ENCODE results near the gene SRGAP3. TPM values are rescaled to one million over a fixed set of nuclear protein-coding genes. Genes with fewer than 3 reads are reported as not detected.
"Not testable (repeated sequence)": the region's sequence is repeated elsewhere in the genome, so short reads cannot be mapped to it uniquely, and the experiment has no call there.

Gene SRGAP3
- total RNA-seq, 1 donor from 2014 or later = 3.9 TPM

DNA sequence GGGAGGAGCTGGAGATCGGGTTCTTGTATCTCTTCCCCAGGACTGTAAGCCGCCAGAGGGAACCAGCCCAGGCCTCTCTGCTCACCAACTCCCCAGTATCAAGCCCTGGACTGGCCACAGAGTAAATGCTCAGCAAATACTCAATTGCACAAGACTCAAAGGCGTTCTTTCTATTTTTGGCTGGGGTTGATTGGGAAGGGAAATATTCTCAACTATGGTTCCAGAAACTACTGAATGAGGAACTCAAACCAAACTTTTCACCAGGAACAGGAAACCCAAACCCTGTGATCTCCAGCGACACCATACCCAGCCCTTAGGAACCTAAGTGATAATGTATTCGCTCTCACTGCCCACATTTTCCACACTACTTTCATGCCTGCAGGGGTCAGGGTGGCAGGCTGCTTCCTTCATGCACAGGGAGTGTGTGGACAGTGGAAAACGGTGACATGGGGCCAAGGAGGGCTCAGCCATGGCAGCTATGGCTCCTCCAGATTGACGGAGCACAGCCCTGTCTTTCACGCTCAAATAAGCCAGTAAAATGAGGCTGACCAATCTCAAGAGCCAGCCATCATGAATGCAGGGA lies 161.5 kb downstream of the SRGAP3 start:
- H3K4me2 ChIP-seq (ENCODE audit: low read length) = no peak overlapping the region
- Mint-ChIP-seq H3K4me1 (ENCODE audit: low read depth, unreplicated experiment) (no peaks in the 10 kb centered on the region), H3K27me3 (ENCODE audit: low read depth, unreplicated experiment) (peaks cover 21% of the 10 kb centered on the region), H3K4me3 (ENCODE audit: unreplicated experiment) (no peak overlapping the region), H3K9me3 (ENCODE audit: unreplicated experiment) (peaks cover 1% of the 10 kb centered on the region), H3K36me3 (ENCODE audit: low read depth, unreplicated experiment) (no peaks in the 10 kb centered on the region), H3K27ac (ENCODE audit: unreplicated experiment) (no peak overlapping the region)
- no peak overlapping the region for H3K9ac ChIP-seq (ENCODE audit: low read length)
- no peak overlapping the region for H3K4me3 ChIP-seq (ENCODE audit: insufficient read depth, low read depth, low read length)
- peaks cover 6% of the 10 kb centered on the region for H3K4me1 ChIP-seq (ENCODE audit: insufficient read depth, low read length)
- no peaks in the 10 kb centered on the region for H3K36me3 ChIP-seq (ENCODE audit: insufficient read depth, low read length)
- FAIRE-seq = no peak
- no peak overlapping the region for H3K27ac ChIP-seq (ENCODE audit: low read depth, low read length)
- H3K27me3 ChIP-seq (ENCODE audit: insufficient read depth, low read length) = peaks cover 8% of the 10 kb centered on the region
- DNase-seq (ENCODE audit: low read depth) = no peak
- TF ChIP-seq, protein P1, sequence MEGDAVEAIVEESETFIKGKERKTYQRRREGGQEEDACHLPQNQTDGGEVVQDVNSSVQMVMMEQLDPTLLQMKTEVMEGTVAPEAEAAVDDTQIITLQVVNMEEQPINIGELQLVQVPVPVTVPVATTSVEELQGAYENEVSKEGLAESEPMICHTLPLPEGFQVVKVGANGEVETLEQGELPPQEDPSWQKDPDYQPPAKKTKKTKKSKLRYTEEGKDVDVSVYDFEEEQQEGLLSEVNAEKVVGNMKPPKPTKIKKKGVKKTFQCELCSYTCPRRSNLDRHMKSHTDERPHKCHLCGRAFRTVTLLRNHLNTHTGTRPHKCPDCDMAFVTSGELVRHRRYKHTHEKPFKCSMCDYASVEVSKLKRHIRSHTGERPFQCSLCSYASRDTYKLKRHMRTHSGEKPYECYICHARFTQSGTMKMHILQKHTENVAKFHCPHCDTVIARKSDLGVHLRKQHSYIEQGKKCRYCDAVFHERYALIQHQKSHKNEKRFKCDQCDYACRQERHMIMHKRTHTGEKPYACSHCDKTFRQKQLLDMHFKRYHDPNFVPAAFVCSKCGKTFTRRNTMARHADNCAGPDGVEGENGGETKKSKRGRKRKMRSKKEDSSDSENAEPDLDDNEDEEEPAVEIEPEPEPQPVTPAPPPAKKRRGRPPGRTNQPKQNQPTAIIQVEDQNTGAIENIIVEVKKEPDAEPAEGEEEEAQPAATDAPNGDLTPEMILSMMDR (IDR thresholded peaks at IDR 0.05; ENCODE audit: insufficient read depth, low read depth, low read length) = no peak
- TF ChIP-seq EZH2 (IDR thresholded peaks at IDR 0.05; ENCODE audit: insufficient read depth, low read length) = no peak
- no peaks in the 10 kb centered on the region for H3K79me2 ChIP-seq (ENCODE audit: insufficient read depth, low read length)
- no peak overlapping the region for H2AFZ ChIP-seq (ENCODE audit: low read depth, low read length)
- no peaks in the 10 kb centered on the region for H4K20me1 ChIP-seq (ENCODE audit: insufficient read depth, low read length)
- H3K9me3 ChIP-seq (ENCODE audit: insufficient read depth, low read depth, low read length) = no peaks in the 10 kb centered on the region

DNA sequence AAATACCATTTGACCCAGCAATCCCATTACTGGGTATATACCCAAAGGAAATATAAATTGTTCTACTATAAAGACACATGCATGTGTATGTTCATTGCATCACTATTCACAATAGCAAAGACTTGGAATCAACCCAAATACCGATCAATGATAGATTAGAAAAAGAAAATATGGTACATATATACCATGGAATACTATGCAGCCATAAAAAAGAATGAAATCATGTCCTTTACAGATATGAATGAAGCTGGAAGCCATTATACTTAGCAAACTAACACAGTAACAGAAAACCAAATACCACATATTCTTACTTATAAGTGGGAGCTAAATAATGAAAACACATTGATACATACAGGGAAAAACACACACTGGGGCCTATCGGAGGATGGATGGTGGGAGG lies 164.0 kb downstream of the SRGAP3 start:
- not testable (repeated sequence) for H3K36me3 Mint-ChIP-seq (ENCODE audit: low read depth, unreplicated experiment); H3K4me3 Mint-ChIP-seq (ENCODE audit: unreplicated experiment); H3K4me3 ChIP-seq (ENCODE audit: insufficient read depth, low read depth, low read length); H3K79me2 ChIP-seq (ENCODE audit: insufficient read depth, low read length); H3K9me3 Mint-ChIP-seq (ENCODE audit: unreplicated experiment); H3K27ac Mint-ChIP-seq (ENCODE audit: unreplicated experiment); H3K9ac ChIP-seq (ENCODE audit: low read length); H3K27me3 ChIP-seq (ENCODE audit: insufficient read depth, low read length); H2AFZ ChIP-seq (ENCODE audit: low read depth, low read length); H3K4me1 ChIP-seq (ENCODE audit: insufficient read depth, low read length); FAIRE-seq; H3K9me3 ChIP-seq (ENCODE audit: insufficient read depth, low read depth, low read length); H3K4me2 ChIP-seq (ENCODE audit: low read length); H3K27ac ChIP-seq (ENCODE audit: low read depth, low read length); DNase-seq (ENCODE audit: low read depth); H3K36me3 ChIP-seq (ENCODE audit: insufficient read depth, low read length); H3K4me1 Mint-ChIP-seq (ENCODE audit: low read depth, unreplicated experiment); H4K20me1 ChIP-seq (ENCODE audit: insufficient read depth, low read length)
- peaks cover 21% of the 10 kb centered on the region for H3K27me3 Mint-ChIP-seq (ENCODE audit: low read depth, unreplicated experiment)

DNA sequence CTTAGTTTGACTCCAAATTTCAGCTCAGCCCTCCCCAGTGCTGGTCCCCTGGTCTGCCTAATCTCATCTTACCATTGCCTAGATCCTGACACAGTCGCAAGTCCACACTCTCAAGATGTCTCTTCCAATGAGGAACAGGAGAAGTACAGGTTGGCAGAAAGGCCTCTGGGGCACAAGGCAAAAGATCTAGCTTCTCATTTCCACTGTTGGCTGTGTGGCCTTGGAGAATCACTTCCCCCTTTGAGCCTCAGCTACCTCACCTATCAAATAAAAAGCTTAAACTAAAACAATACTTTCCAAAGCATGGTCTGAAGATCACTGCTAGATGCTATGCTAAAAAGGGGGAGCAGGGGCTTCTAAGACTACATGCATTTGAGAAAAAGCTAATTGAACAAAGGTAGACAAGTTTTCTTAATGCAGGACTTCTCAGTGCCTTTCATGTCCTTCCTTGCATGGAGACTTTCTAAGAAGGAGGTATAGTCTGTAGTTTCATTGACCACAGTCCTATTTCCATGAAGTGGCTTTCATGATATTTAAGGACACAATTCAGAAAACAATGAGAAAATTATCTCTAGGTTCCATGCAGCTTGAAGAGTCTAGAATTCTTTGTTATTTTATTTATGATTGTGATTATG lies 168.1 kb downstream of the SRGAP3 start:
- Mint-ChIP-seq H3K4me3 (ENCODE audit: unreplicated experiment) (no peak overlapping the region), H3K9me3 (ENCODE audit: unreplicated experiment) (peaks cover 8% of the 10 kb centered on the region), H3K27ac (ENCODE audit: unreplicated experiment) (no peak overlapping the region), H3K4me1 (ENCODE audit: low read depth, unreplicated experiment) (peaks cover 14% of the 10 kb centered on the region), H3K36me3 (ENCODE audit: low read depth, unreplicated experiment) (no peaks in the 10 kb centered on the region), H3K27me3 (ENCODE audit: low read depth, unreplicated experiment) (peaks cover 8% of the 10 kb centered on the region)
- FAIRE-seq = no peak
- TF ChIP-seq, protein P1 (IDR thresholded peaks at IDR 0.05; ENCODE audit: insufficient read depth, low read depth, low read length) = no peak
- TF ChIP-seq EZH2 (IDR thresholded peaks at IDR 0.05; ENCODE audit: insufficient read depth, low read length) = no peak
- Histone ChIP-seq H3K4me3 (ENCODE audit: insufficient read depth, low read depth, low read length) (no peak overlapping the region), H4K20me1 (ENCODE audit: insufficient read depth, low read length) (no peaks in the 10 kb centered on the region), H3K79me2 (ENCODE audit: insufficient read depth, low read length) (no peaks in the 10 kb centered on the region), H3K4me1 (ENCODE audit: insufficient read depth, low read length) (no peaks in the 10 kb centered on the region), H2AFZ (ENCODE audit: low read depth, low read length) (no peak overlapping the region), H3K36me3 (ENCODE audit: insufficient read depth, low read length) (no peaks in the 10 kb centered on the region), H3K9me3 (ENCODE audit: insufficient read depth, low read depth, low read length) (no peaks in the 10 kb centered on the region), H3K4me2 (ENCODE audit: low read length) (no peak overlapping the region), H3K27me3 (ENCODE audit: insufficient read depth, low read length) (peaks cover 4% of the 10 kb centered on the region), H3K27ac (ENCODE audit: low read depth, low read length) (no peak overlapping the region), H3K9ac (ENCODE audit: low read length) (no peak overlapping the region)
- no peak for DNase-seq (ENCODE audit: low read depth)
